HCT116 (cell line): ENCODE measurements around the gene MRPS34. TPM values are rescaled to one million over a fixed set of nuclear protein-coding genes. Genes with fewer than 3 reads are reported as not detected.
"Not testable (repeated sequence)": the region's sequence is repeated elsewhere in the genome, so short reads cannot be mapped to it uniquely, and the experiment has no call there.

Source experiments
- ATAC-seq: fragments of 200-7000 bp; cut with Tn5 transposase; 2 replicates; pipeline ENCODE4 v1.9.1; 2020; ENCODE audit warnings: mild to moderate bottlenecking, moderate library complexity
- BruUV-seq: library from RNA; stranded (reverse); fragments of 400-500 nt; replicated peaks from 2 replicates; lab custom pipeline; 2021; lab: Mats Ljungman, UMichigan
- CTCF ChIA-PET: fragments of 300-600 bp; sonication (Branson Sonifier 250); formaldehyde crosslinking; loops from one replicate; lab custom pipeline; 2021; ENCODE audit warnings: antibody characterized with exemption; lab: Charles Lee
- POLR2A ChIA-PET: fragments of 300-600, 350-600 bp; sonication (Branson Sonifier 250); formaldehyde crosslinking; loops from one replicate; lab custom pipeline; 2021; ENCODE audit warnings: antibody characterized with exemption; lab: Charles Lee
- RAD21 ChIA-PET, 2 experiments: fragments of 300-600 bp; sonication (Branson Sonifier 250); formaldehyde crosslinking; loops; one replicate each; lab custom pipeline; 2023; ENCODE audit warnings: low total read pairs in 2 of 2; ENCODE audit not compliant: uncharacterized antibody in 2 of 2, unreplicated experiment in 2 of 2, low non-redundant PET in 1 of 2; lab: Charles Lee
- DNase-seq: peaks from one replicate; pipeline ENCODE4 v3.0.0-alpha.2; 2010; ENCODE audit warnings: low read depth, low spot score
- H2AFZ ChIP-seq: fragments of 200-600 bp; shearing (Covaris generic), sonication (generic); 2 replicates; pipeline ENCODE4 v1.6.1; 2017; ENCODE audit warnings: low read depth, mixed run types, mixed read lengths, antibody characterized with exemption, low read length; ENCODE audit not compliant: poor library complexity, severe bottlenecking
- H3K27ac ChIP-seq: 2 replicates; pipeline ENCODE4 v1.5.1; 2012; ENCODE audit warnings: low read depth, low read length
- H3K27me3 ChIP-seq: fragments of 200-600 bp; sonication (generic); 2 replicates; pipeline ENCODE4 v1.6.1; 2016; ENCODE audit warnings: mixed run types, low read length, mixed read lengths; ENCODE audit not compliant: insufficient read depth
- H3K36me3 ChIP-seq, 2 experiments: fragments of 200-500 bp in 1 of 2; fragments of 200-600 bp in 1 of 2; sonication (Bioruptor generic) in 1 of 2; sonication (generic) in 1 of 2; 2 replicates each; pipeline versions ENCODE4 v1.5.1 to v1.6.1; 2014 to 2016; ENCODE audit warnings: low read length in 2 of 2, inconsistent platforms in 1 of 2, mixed read lengths in 1 of 2, mixed run types in 1 of 2; ENCODE audit not compliant: insufficient read depth in 2 of 2, control insufficient read depth in 1 of 2
- H3K4me1 ChIP-seq, 2 experiments: fragments of 200-600 bp in 1 of 2; sonication (generic) in 1 of 2; 2 replicates each; pipeline versions ENCODE4 v1.5.1 to v1.6.1; 2012 to 2017; ENCODE audit warnings: low read length in 2 of 2, inconsistent platforms in 1 of 2, mild to moderate bottlenecking in 1 of 2, mixed read lengths in 1 of 2, mixed run types in 1 of 2, moderate library complexity in 1 of 2; ENCODE audit not compliant: insufficient read depth in 2 of 2, control insufficient read depth in 1 of 2
- H3K4me2 ChIP-seq: fragments of 200-600 bp; sonication (generic); 2 replicates; pipeline ENCODE4 v1.6.1; 2017; ENCODE audit warnings: mixed run types, low read length, mixed read lengths
- H3K4me3 ChIP-seq, 2 experiments: fragments of 200-600 bp in 1 of 2; sonication (generic) in 1 of 2; replicated peaks in 1 of 2; 2 replicates each; pipeline ENCODE4 v1.5.1; 2011 to 2016; ENCODE audit warnings: low read length in 2 of 2, control low read depth in 1 of 2, low read depth in 1 of 2, mild to moderate bottlenecking in 1 of 2, mixed read lengths in 1 of 2, mixed run types in 1 of 2
- H3K79me2 ChIP-seq: fragments of 200-600 bp; sonication (generic); 2 replicates; pipeline ENCODE4 v1.6.1; 2017; ENCODE audit warnings: mild to moderate bottlenecking, mixed run types, low read length, moderate library complexity, mixed read lengths; ENCODE audit not compliant: insufficient read depth
- H3K9ac ChIP-seq: fragments of 200-600 bp; sonication (generic); 2 replicates; pipeline ENCODE4 v1.6.1; 2016; ENCODE audit warnings: low read length, mixed read lengths
- H3K9me2 ChIP-seq: fragments of 200-600 bp; sonication (generic), shearing (Covaris generic); 2 replicates; pipeline ENCODE4 v1.6.1; 2017; ENCODE audit warnings: mixed run types, mild to moderate bottlenecking, moderate library complexity; ENCODE audit not compliant: insufficient read depth
- H3K9me3 ChIP-seq, 2 experiments: fragments of 200-500 bp in 1 of 2; fragments of 200-600 bp in 1 of 2; sonication (Bioruptor generic) in 1 of 2; sonication (generic) in 1 of 2; 2 replicates each; pipeline ENCODE4 v1.6.1; 2014 to 2017; ENCODE audit warnings: low read length in 2 of 2, mixed read lengths in 2 of 2, inconsistent platforms in 1 of 2, low read depth in 1 of 2, mild to moderate bottlenecking in 1 of 2, mixed run types in 1 of 2, moderate library complexity in 1 of 2; ENCODE audit not compliant: control insufficient read depth in 1 of 2, insufficient read depth in 1 of 2
- H4K20me1 ChIP-seq: fragments of 200-600 bp; sonication (generic), shearing (Covaris generic); 2 replicates; pipeline ENCODE4 v1.6.1; 2017; ENCODE audit warnings: mixed run types, mild to moderate bottlenecking, moderate library complexity; ENCODE audit not compliant: insufficient read depth
- ATF3 ChIP-seq: IDR thresholded peaks from 2 replicates; pipeline ENCODE4 v1.6.1; 2012
- MAX ChIP-seq: IDR thresholded peaks from 2 replicates; pipeline ENCODE4 v1.6.1; 2012
- REST ChIP-seq: IDR thresholded peaks from 2 replicates; pipeline ENCODE4 v1.6.1; 2012; ENCODE audit warnings: low read depth
- ZNF274 ChIP-seq: fragments of 200-500 bp; sonication (Bioruptor generic); IDR thresholded peaks from 2 replicates; pipeline ENCODE4 v1.6.1; 2014; ENCODE audit warnings: mild to moderate bottlenecking, low read depth, low read length, inconsistent platforms
- intact Hi-C: fragments of 100-400 bp; cut with micrococcal nuclease; formaldehyde crosslinking; loops from 2 replicates; pipeline ENCODE4 v1.10.0; 2022
- total RNA-seq: library from RNA; stranded (reverse); gene quantifications from one replicate; pipeline ENCODE4 v1.2.1, GENCODE V29; 2021; ENCODE audit not compliant: unreplicated experiment

MRPS34 gene
- total RNA-seq, 1 experiment from 2014 or later: 200 TPM

- Histone ChIP-seq H3K9me2 (no peaks in the 10 kb centered on the region), H3K4me3 (no peak overlapping the region), H3K27me3 (no peaks in the 10 kb centered on the region), H4K20me1 (no peaks in the 10 kb centered on the region), H3K9ac (no peak overlapping the region), H3K4me1 (no peaks in the 10 kb centered on the region), H3K9me3 (peaks cover 0 to 12% of the 10 kb centered on the region in 2 experiments; a peak in 2 of 4 replicates), H3K27ac (no peak overlapping the region), H2AFZ (no peak overlapping the region), H3K4me2 (no peak overlapping the region), H3K36me3 (peaks cover 0 to 6% of the 10 kb centered on the region in 2 experiments; a peak in 2 of 4 replicates), H3K79me2 (no peaks in the 10 kb centered on the region; the same call in 1 of the 2 replicates)
- ChIA-PET CTCF (no interaction called here), RAD21 (no interaction called here), POLR2A (no interaction called here)
- ATAC-seq: no peak
- no TSS peak for BruUV-seq
- DNase-seq: no peak
- intact Hi-C loops: no loop called here
- TF ChIP-seq MAX (no peak), ATF3 (no peak), ZNF274 (no peak), REST (no peak)
Observed at GRCh38 chr16:1734123-1734522, 38.8 kb downstream of the MRPS34 start.

- intact Hi-C loops, H3K4me2 ChIP-seq, H3K27ac ChIP-seq, H3K4me3 ChIP-seq, DNase-seq, H3K79me2 ChIP-seq, H3K36me3 ChIP-seq, H3K27me3 ChIP-seq, BruUV-seq, RAD21 ChIA-PET, H3K4me1 ChIP-seq, H2AFZ ChIP-seq, ATAC-seq, H3K9me2 ChIP-seq, H3K9ac ChIP-seq, H4K20me1 ChIP-seq: not testable (repeated sequence)
- CTCF ChIA-PET: interaction anchor here (0.6 to 1.1 kb wide), 2 partner anchors 9 to 26 kb away, joined by 3 to 4 read pairs; partner anchors contain the start of gene MAPK8IP3
- POLR2A ChIA-PET: interaction anchor here (0.5 kb wide), 1 partner anchor 364 kb away, joined by 4 read pairs; no protein-coding TSS in a partner anchor
- H3K9me3 ChIP-seq: peaks cover 0 to 12% of the 10 kb centered on the region in 2 experiments; a peak in 1 of 4 replicates
Observed at GRCh38 chr16:1732551-1732987, 40.4 kb downstream of the MRPS34 start.
